EH (cell line): ENCODE data around the gene OR11H6.

Experiments used
- DNase-seq: peaks from one replicate; pipeline ENCODE4 v3.0.0-alpha.2; 2015; ENCODE audit warnings: low read depth

The OR11H6 gene

GRCh38 chr14:20264361-20264760 lies 40.9 kb downstream of the OR11H6 start:
- peak; percentile 23 for DNase-seq

GRCh38 chr14:20274062-20274461 lies 50.6 kb downstream of the OR11H6 start:
- DNase-seq, result no peak
